OCI-LY3 (cell line): ENCODE results near the gene PLRG1.

Experiments used
- CTCF ChIP-seq: fragments of 200-600, 300-600 bp; sonication (generic); IDR thresholded peaks from 2 replicates; pipeline ENCODE4 v1.5.1; 2014; ENCODE audit warnings: antibody characterized with exemption, low read length, low read depth
- EZH2phosphoT487 ChIP-seq: fragments of 200-600 bp; shearing (Covaris generic); IDR thresholded peaks from 2 replicates; pipeline ENCODE4 v1.6.1; 2018; ENCODE audit warnings: antibody characterized with exemption, mixed run types, low read depth

- no peak for TF ChIP-seq CTCF
- no peak for TF ChIP-seq EZH2phosphoT487
Measured at GRCh38 chr4:154565704-154566103, 15.5 kb upstream of the PLRG1 start.
